GM19351 (cell line): Measurements from ENCODE around the gene TRAPPC10.

Source experiments
- ATAC-seq: cut with Tn5 transposase; IDR thresholded peaks from one replicate; pipeline ENCODE4 v1.9.1; 2021; ENCODE audit warnings: mild to moderate bottlenecking, moderate library complexity; ENCODE audit not compliant: unreplicated experiment

The TRAPPC10 gene

DNA sequence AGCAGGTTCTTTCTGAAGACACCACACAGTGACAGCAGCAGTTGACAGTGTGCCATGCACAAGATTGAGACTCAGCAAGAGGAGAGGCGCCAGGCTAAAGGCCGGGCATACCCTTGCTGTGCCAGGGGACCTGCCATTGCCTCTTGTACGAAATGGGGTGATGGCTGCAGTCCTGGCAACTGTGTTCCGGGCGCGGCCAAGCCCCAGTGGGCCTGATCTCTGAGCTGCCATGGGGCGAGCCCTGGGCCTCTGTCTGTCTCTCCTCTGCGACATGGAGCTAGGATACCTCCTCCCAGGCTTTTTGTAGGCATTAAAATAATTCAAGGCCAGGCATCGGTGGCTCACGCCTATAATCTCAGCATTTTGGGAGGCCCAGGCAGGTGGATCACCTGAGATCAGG is 9.6 kb upstream of the TRAPPC10 start:
- ATAC-seq: no peak

DNA sequence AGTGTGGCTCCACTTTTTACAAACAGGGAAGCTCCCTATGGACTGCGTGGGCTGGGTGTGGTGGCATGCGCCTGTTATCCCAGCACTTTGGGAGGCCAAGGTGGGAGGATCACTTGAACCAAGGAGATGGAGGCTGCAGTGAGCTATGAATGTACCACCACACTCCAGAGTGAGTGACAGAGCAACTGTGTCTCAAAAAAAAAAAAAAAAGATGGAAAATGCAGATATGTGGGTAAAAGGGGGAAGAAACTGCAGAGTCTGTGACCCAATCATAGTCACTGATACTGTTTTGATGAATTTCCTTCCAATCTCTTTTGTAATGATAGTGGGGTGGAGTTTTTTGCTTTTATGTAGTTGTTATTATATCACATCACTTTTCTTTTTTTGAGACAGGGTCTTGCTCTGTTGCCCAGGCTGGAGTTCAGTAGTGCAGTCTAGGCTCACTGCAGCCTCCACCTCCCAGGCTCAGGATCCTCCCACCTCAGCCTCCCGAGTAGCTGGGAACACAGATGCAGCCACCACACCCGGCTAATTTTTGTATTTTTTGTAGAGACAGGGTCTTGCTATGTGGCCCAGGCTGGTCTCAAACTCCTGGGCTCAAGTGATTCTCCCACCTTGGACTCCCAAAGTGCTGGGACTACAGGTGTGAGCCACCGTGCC is 8.7 kb upstream of the TRAPPC10 start:
- no peak for ATAC-seq

DNA sequence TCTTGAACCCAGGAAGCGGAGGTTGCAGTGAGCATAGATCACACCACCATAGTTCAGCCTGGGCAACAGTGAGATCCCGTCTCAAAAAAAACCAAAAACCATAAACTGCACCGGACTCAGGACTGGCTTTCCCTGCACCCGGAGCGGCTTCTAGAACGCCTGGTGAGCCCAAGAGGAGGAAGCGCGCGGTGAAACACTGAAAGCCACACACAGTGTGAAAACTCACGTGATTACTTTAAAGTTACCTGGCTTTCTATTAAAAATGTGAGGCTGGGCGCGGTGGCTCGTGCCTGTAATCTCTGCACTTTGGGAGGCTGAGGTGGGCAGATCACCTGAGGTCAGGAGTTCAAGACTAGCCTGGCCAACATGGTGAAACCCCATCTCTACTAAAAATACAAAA is 7.0 kb upstream of the TRAPPC10 start:
- no peak for ATAC-seq

DNA sequence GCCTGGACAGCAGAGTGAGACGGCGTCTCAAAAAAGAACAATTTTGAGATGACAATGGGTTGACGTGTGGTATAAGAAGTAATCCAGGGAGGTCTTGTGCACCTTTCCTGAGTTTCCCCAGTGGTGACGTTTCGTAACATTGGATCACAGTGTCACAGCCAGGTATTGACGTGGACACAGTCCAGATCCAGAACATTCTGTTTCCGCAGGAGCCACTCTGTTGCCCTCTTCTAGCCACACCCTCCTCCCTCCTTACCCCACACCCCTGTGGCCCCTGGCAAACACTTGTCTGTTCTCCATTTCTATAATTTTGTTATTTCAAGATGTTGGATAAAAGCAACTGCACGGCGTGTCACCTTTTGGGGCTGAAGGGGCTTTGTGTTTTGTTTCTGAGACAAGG is 6.5 kb upstream of the TRAPPC10 start:
- no peak for ATAC-seq

DNA sequence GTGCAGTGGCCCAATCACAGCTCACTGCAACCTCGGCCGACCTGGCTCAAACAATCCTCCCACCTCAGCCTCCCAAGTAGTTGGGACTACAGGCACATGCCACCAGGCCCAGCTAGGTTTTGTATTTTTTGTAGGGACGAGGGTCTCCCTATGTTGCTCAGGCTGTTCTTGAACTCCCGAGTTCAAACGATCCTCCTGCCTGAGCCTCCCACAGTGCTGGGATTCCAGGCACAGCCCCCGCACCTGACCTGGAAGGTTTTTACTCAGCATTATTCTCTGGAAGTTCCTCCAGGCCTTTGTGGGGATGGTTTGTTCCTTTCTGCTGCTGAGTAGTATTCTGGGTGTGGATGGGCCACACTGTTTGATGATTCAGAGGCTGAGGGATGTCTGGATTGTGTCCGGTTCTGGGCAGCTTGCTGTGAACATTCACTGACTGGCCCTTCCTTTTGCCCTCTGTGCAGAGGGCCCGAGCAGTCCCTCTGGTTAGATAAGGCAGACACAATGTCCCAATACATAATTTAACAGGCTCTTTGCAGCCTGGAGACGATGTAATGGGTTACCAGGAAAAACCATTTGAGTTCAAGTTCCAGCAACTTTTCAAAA is 6.0 kb upstream of the TRAPPC10 start:
- no peak for ATAC-seq

DNA sequence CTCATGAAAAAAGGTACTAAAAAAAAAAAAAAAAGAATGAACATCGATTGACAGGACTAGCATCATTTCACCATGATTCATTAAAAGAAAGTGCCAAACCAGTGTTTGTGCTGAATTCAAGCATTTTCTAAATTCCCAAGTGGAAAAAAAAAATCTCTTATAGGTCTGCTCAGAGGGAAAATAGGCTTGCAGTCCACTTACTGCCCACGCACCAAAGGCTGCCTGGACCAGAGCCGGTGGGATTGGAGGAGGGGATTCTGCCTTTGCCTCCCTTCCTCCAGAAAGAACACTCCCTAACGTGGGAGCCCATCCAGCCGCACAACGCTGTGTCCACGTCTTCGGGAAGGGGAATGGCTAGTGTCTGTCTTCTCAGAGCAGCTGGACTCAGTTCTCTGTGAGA is 5.5 kb upstream of the TRAPPC10 start:
- no peak for ATAC-seq

DNA sequence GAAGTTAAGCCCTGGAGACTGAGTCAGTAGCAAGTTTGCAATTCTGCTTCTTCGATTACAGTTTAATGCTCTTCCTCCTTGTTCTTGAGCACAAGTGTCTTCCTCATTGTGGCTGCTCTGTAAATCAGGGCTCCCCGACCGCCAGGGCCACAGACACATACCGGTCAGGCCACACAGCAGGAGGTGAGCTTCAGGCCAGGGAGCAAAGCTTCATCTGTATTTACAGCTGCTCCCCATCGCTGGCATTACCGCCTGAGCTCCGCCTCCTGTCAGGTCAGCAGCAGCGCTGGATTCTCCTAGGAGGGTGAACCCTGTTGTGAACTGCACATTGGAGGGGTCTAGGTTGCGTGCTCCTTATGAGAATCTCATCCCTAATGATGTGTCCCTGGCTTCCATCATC is 1.7 kb upstream of the TRAPPC10 start:
- ATAC-seq: no peak

DNA sequence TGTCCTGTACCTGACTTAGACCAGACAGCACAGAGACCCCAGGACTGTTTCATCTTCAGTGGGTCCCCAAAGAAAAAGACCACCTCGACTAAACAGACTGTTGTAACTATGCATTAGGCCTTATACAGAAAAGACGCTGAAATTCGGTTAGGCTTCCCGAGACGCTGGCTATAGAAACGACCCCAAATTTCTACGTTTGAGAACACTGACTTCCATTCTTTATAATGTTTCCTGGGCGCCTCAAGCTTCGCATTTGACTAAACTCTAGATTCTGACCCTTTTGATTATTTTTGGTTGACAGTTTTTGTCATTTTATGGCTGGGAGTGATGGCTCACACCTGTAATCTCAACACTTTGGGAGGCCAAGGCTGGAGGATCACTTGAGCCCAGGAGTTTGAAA is 986 bp upstream of the TRAPPC10 start:
- ATAC-seq: no peak

DNA sequence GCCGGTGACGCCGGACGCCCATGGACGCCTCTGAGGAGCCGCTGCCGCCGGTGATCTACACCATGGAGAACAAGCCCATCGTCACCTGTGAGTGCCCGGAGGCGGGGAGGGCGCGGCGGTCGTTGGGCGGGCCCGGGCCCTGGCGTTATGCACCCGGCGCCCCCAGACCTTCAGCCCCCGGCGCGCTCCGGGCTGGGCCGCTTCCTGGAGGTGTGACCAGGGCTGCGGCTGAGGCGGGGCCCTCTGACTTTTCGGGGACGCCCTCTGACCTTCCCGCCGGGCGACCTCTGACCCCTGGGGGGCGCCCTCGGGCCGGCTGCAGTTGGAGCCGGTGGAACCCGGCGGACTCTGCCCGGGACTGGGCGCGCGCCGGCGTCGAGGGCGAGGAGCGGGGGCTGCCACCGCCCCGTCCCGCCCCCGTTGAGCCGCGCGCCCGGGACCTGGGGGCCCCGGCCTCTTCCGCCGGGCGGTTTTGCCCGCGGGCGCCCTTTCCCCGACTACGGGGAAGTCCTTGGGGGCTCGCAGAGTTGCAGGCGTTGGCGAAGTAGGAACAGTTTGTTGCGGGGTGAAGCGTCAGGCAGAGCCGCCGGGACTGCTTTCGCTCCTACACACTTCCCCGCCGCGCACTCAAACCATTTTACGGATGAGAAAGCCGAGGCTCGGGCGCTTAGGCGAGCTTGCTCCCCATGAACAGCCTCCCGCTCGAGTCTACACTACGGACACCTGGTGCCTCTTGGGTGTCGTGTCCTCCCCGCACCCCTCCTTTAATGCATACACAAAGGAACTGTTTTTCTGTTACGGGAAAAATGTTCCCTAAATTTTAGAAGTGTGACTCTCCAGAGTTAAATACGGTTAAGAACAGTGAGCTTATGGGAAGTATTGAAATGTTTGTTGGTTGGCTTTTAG is 618 bp downstream of the TRAPPC10 start:
- peak; percentile 71 for ATAC-seq

DNA sequence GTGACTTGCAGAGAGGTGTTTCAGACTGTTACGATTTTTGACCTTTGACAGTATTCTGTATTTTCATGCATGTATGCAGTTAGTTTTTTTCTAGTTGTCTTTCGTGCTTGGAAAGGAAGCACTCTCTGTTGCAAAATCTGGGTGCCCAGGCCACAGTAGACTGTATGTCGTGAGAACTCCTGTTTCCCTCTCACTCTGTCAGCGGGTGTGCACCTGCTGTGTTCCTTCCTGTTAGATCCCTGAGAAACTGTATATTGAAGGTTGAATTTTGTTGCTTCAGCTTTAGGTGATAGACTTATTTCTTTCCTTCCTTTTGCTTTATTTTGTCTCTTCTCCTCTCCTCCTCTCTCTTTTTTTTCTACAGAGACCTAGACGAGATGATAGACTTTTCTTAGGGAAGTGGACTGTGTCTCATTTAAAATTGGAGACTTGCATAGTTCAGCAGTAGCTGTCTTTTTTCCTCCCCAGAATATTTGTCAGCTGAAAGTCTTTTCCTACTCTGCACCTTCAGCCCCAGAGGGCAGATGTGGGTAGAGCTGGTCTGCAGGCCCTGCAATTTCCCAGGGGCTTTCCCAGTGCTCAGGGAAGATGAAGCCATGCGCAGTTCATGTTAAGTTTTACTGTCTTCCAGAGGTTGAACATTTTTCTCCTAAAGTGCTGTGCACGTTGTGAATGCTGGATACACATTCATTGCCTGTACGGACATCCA is 1.4 kb downstream of the TRAPPC10 start:
- no peak for ATAC-seq

DNA sequence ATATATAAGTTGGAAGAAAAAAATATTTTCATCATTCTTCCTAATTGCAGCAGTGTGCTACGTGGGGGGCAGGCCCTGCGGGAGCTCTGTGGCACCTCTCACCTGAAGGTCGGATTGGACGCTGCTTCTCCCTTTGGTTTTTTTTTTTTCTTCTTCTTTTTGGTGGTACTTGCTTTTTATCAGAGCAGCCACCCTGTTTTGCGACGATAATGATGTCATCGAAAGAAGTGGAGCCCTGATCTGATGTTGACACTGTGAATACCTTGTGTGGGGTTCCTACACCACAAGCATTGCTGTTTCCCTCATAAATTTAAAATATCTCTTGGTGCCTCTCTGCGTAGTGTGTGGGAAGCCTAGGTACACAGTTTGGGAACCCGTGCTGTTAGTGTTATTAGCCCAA is 5.5 kb downstream of the TRAPPC10 start:
- no peak for ATAC-seq

DNA sequence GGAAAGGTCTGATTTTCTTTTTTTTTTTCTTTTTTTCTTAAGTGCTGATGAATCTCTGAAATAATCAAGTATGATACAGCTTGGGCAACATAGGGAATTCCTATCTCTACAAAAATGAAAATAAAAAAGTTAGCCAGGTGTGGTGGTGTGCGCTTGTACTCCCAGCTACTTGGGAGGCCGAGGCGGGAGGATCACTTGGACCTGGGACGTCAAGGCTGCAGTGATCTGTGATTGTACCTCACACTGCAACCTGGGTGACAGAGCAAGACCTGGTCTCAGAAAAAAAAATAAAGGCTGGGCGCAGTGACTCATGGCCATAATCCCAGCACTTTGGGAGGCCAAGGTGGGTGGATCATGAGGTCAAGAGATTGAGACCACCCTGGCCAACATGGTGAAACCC is 6.0 kb downstream of the TRAPPC10 start:
- ATAC-seq: no peak

DNA sequence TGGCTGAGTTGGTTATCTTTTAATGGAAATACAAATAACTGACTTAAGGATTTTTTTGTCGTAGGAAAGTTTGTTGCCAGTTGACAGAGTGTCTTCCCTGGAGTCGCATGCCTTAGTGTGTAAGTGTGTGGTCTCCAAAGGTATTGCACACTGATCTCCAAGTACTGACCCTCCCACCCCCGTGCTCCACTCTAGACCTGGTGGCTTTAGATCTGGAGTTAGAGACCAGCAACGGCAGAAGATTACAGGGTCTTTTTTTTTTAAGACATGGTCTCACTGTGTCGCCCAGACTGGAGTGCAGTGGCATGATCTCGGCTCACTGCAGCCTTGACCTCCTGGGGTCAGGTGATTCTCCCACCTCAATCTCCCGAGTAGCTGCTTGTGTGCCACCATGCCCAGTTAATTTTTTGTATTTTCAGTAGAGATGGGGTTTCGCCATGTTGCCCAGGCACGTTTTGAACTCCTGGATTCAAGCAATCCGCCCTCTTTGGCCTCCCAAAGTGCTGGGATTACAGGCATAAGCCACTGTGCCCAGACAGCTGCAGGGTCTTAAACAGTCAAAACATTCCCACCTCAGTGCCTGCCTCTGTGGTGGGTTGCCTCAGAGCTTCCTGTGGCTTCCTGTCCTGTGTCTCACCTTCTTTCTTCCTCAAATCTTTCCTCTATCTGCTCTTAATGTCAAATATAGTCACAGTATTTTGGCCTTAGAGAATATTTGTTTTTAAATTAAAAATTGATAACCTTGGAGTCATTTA is 6.9 kb downstream of the TRAPPC10 start:
- ATAC-seq: no peak

DNA sequence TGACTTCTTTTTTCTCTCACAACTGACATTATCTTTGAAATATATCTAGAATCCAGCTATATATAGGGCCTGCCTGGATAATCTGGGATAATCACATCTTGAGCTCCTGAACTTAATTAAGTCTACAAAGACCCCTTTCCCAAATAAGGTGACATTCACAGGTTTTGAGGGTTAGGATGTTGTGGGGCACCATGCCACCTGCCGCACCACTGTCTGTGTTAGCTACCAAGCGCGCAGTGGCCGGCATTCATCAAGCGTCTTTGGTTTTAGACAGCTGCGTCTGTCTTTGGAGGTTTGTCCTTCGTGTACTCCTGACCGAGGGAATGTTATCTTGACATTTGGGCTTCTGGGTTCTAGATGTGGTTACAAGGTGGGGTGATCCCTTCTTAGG is 7.5 kb downstream of the TRAPPC10 start:
- ATAC-seq: no peak

DNA sequence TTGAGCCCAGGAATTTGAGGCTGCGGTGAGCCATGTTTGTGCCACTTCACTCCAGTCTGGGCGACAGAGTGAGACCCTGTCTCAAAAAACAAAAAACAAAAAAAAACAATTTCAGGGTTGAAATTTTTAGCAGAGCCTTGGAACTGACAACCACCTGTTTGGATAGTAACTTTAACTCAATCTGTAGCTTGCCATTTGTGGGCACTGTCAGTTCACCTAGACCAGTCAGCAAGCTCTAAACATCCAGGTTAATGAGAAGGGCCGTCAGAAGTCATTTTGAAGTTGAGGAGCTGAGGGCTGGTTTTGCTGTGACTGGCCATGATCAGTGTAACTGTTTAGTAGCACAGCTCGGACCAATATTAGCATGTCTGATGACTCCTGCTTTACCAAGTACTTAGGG is 8.4 kb downstream of the TRAPPC10 start:
- no peak for ATAC-seq

DNA sequence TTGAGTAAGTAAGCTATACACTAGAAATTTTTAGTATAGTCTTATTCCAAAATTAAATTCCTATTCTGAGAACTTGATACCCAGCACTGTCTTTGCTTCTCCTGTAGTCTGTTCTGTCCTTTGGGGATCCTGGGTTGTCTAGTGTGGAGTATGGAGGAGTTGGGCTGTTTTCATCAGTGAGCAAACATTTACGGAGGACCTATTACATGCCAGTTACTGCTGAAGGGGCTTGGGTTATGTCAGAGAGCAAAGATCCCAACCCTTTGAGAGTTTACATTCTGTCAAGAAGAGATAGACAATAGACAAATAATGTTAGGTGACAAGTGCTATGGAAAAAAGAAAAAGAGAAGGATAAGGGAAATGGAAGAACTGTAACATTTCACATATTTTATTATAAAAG is 9.0 kb downstream of the TRAPPC10 start:
- no peak for ATAC-seq

DNA sequence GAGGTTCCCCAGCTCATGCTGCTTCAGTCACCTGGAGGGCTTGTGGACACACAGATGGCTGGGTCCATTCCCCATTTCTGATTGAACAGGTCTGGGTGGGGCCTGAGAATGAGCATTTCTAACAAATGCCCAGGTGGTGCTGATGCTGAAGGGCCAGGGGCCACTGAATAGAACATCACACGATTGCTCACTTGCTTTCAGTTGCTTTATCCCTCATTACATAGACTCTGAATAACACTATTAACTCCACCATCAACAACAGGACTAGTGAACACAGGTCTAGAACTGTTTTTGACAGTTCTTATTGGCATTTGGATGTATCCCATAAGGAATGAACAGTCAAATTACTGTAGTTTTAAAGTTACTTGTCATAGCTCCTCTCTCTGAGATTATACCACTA is 12.1 kb downstream of the TRAPPC10 start:
- ATAC-seq: no peak

DNA sequence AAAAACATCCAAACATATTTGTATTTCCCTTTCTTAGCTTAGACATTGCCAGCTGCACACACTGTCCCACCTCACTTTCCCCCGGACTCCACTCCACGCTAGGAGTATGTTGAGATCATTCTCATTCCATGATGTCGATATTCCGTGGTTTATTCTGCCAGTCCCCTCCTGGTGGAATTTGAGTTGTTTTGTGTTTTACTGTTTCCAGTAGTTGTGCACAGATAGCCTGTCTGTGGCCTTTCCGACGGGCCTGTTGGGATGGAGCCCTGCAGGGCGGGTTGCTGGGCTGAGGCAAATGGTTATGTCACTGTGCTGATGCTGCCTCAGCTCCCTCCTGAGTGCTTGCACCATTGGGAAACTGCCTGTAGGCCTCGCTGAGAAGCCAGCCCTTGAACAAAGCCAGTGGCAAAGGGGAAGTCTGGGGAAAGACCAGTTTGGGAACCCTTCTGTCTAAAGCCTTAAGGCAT is 12.8 kb downstream of the TRAPPC10 start:
- ATAC-seq: no peak

DNA sequence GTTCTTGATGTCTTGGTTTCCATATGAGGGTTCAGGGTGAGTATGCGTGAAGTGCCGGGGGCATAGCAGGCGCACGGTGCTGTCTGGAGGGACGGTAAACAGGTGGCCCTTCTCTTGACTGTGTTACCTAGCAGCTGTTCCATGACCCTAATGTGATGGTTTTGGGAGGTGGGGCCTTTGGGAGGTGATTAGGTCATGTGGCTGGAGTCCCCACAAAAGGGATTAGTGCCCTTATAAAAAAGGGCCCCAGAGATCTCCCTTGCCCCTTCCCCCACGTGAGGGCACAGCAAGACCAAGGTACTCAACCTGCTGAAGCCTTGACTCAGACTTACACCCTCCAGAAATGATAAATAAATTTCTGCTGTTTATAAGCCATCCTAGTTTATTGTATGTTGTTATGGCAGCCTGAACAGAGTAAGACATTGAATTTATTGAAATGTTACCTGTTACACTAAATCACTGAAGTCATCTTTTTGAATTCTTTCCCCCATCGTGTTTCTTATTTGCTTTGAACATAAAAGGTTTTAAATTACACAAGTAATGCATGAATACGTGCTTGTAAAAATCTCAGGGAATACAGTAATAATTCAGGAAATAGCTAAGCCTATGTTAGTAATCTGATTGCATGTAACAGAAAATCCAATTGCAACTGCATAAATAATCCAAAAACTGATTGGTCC is 15.6 kb downstream of the TRAPPC10 start:
- ATAC-seq: no peak

DNA sequence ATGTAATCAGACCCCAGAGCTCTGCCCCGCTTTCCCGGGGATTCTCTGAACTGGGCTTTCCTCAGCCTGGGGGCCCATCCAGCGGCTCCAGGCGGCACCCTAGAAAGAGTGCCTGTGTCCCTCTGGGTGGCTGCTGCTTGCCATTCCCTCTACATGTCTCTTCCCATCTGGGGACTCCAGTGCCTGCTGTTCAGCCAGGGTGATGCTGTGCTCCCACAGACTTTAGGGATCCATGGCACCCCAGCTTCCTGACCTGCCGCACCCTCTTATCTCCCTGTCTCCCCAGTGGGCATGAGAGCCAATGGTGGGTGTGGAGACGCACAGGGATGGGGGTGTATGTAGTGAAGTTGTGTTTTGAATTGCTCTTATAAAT is 16.2 kb downstream of the TRAPPC10 start:
- no peak for ATAC-seq
